ENCODE data around the gene TLN1. TPM values are rescaled to one million over a fixed set of nuclear protein-coding genes. Genes with fewer than 3 reads are reported as not detected.
A peak's percentile ranks its signal among the peaks of the same experiment; 100 is the strongest.

The TLN1 gene
- total and polyA plus RNA-seq, 10 donors: 79.9 to 881 (median 469) TPM

DNA sequence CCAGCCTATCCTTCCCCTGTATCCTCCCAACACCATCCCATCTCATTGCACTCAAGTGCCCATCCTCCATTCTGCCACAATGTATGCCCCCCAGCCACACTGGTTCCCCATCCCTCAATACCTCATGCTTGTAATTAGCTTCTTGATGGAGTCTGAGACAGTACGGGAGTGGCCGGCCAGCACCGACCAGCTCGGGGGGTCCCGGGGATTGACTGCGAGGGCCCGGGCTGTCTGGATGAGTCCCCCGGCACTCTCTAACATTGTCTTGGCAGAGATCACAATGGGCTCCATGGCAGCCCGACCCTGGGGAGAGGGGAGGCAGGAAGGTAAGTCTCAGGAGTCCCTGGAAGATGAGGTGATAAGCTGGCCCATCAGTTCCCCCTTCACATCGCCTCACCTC is 25.0 kb downstream of the TLN1 start:
- no peak for DNase-seq
- H3K9me3 ChIP-seq: no peaks in the 10 kb centered on the region
- H3K27me3 ChIP-seq (replicated peaks in 1 of 7): no peaks in the 10 kb centered on the region
- WGBS, 5 donors: 84 to 97% (median 93%) methylated on average over 10 of the region's 10 CpGs
- peaks cover 0 to 30% (median 11%) of the 10 kb centered on the region in 6 donors for H3K4me1 ChIP-seq
- peak overlapping the region in 3 of 8 donors; percentile 56 to 72 (median 61) for H3K27ac ChIP-seq
- H3K4me3 ChIP-seq: no peak overlapping the region
- H3K36me3 ChIP-seq: peaks cover 42 to 100% (median 100%) of the 10 kb centered on the region in 6 donors
- intact Hi-C loops (cut with DNase I; ENCODE audit: low total_unique reads): no loop called here
- TF ChIP-seq, protein P1, sequence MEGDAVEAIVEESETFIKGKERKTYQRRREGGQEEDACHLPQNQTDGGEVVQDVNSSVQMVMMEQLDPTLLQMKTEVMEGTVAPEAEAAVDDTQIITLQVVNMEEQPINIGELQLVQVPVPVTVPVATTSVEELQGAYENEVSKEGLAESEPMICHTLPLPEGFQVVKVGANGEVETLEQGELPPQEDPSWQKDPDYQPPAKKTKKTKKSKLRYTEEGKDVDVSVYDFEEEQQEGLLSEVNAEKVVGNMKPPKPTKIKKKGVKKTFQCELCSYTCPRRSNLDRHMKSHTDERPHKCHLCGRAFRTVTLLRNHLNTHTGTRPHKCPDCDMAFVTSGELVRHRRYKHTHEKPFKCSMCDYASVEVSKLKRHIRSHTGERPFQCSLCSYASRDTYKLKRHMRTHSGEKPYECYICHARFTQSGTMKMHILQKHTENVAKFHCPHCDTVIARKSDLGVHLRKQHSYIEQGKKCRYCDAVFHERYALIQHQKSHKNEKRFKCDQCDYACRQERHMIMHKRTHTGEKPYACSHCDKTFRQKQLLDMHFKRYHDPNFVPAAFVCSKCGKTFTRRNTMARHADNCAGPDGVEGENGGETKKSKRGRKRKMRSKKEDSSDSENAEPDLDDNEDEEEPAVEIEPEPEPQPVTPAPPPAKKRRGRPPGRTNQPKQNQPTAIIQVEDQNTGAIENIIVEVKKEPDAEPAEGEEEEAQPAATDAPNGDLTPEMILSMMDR (IDR thresholded peaks at IDR 0.05 in 8 of 11, conservative IDR thresholded peaks at IDR 0.05 in 3 of 11): no peak
- TF ChIP-seq POLR2AphosphoS5 (IDR thresholded peaks at IDR 0.05): peak in 2 of 3 donors; percentile 32 to 69

DNA sequence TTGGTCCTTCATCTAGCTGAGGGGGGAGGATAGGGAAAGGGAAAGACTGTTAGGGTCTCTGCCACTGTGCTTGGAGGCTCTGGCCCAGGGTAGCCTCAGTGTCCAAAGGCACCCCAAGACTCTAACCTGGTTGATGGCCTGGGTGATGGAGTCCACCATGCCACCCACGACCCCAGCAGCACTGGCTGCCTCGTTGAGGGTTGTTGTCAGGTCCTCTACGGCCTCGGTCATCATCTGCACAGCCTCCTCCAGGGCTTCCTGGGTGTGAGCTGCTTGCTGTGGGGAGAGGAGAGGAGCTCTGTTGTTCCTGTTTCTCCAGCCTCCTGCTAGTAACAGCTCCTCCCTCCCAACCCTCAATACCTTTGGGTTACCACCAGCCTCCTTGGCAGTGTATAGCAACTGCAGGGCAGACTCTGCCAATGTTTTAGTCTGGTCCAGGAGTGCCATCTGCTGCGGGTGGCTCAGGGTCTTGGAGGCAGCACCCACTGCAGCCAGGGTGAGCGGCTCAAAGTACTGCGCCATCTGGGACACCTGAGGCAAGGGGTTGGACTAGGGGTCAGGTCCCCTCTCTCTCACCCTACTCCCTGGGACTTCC is 26.1 kb downstream of the TLN1 start:
- TF ChIP-seq, protein P1 (IDR thresholded peaks at IDR 0.05 in 8 of 11, conservative IDR thresholded peaks at IDR 0.05 in 3 of 11): no peak
- TF ChIP-seq POLR2AphosphoS5 (IDR thresholded peaks at IDR 0.05): peak in 1 of 3 donors; percentile 56
- no peak for TF ChIP-seq POLR2A (IDR thresholded peaks at IDR 0.05)
- Histone ChIP-seq H3K4me1 (peaks cover 0 to 33% (median 11%) of the 10 kb centered on the region in 6 donors), H3K27ac (peak overlapping the region in 7 of 8 donors; percentile 17 to 72 (median 56)), H3K9me3 (no peaks in the 10 kb centered on the region), H3K27me3 (replicated peaks in 1 of 7) (no peaks in the 10 kb centered on the region), H3K4me3 (no peak overlapping the region), H3K36me3 (peaks cover 47 to 100% (median 100%) of the 10 kb centered on the region in 6 donors)
- intact Hi-C loops (cut with DNase I; ENCODE audit: low total_unique reads): no loop called here
- WGBS, 5 donors: 92 to 97% (median 95%) methylated on average over 7 of the region's 7 CpGs
- no peak for DNase-seq

DNA sequence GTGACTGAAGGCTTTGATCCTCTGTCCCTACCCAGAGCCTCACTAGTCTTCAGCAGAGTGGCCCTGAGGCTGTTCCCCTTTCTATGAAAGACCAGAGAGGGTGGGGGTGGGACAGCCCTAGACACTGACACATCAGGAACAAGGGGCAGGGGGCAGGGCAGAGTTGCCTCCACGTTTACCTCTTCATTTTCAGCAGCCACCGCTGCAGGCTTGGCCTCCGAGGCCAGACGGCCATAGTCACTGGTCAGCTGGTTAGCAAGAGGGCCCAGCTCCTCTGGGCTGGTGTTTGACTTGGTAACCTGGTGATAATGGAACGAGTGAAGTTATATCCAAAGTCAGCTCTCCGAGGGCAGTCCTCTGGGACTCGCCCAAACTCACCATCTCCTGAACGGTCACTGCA is 26.6 kb downstream of the TLN1 start:
- Histone ChIP-seq H3K4me1 (peaks cover 0 to 38% (median 11%) of the 10 kb centered on the region in 6 donors), H3K36me3 (peaks cover 47 to 100% (median 100%) of the 10 kb centered on the region in 6 donors), H3K9me3 (no peaks in the 10 kb centered on the region), H3K4me3 (no peak overlapping the region), H3K27me3 (replicated peaks in 1 of 7) (no peaks in the 10 kb centered on the region), H3K27ac (peak overlapping the region; percentile 17 to 72 (median 54))
- TF ChIP-seq POLR2AphosphoS5 (IDR thresholded peaks at IDR 0.05) (no peak), POLR2A (IDR thresholded peaks at IDR 0.05) (no peak)
- TF ChIP-seq, protein P1 (IDR thresholded peaks at IDR 0.05 in 8 of 11, conservative IDR thresholded peaks at IDR 0.05 in 3 of 11): no peak
- no peak for DNase-seq
- 76 to 93% (median 87%) methylated on average over 8 of the region's 8 CpGs for whole genome bisulfite sequencing, 5 donors
- intact Hi-C loops (cut with DNase I; ENCODE audit: low total_unique reads): no loop called here

DNA sequence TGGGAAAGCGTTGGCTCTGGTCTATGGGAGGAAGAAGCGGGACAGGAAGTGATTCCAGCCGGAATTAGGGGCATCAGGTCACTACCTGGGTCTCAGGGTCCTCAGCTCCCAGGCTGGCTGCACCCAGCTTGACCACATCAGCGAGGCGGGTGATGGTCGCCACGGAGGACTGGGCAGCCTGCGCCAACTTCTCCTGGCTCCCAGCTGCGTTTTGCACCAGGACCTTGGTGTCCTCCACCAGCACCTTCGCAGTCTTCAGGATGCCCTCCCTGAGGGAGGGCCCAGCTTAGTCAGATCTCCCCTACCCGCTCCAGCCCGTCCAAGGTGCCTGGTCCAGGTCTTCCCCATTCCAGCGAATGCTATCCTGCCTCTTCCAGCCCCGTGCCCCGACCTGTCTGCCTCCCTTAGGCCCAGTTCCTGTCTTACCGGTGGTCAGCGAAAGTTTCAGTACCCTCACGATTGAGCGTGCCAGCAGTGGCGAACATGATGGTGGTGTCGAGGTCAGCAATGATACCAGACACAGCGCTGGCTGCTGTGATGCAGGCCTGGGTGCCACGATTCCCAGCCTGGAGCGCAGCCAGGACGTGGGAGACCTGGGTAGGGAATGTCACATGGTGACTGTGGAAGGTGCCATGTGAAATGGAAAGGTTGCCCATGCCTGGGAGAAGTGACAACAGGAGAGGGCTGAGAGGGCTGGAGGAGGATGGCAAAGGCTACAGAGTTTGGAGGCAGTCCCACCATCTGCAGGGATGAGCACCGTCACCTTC is 27.9 kb downstream of the TLN1 start:
- Histone ChIP-seq H3K4me3 (no peak overlapping the region), H3K36me3 (peaks cover 50 to 100% (median 100%) of the 10 kb centered on the region in 6 donors), H3K27me3 (replicated peaks in 1 of 7) (no peaks in the 10 kb centered on the region), H3K27ac (peak overlapping the region in 6 of 8 donors; percentile 43 to 72 (median 58)), H3K4me1 (peaks cover 0 to 51% (median 11%) of the 10 kb centered on the region in 6 donors), H3K9me3 (no peaks in the 10 kb centered on the region)
- 90 to 96% (median 93%) methylated on average over 23 to 26 of the region's 26 CpGs for WGBS, 5 donors
- TF ChIP-seq POLR2A (IDR thresholded peaks at IDR 0.05) (no peak), POLR2AphosphoS5 (IDR thresholded peaks at IDR 0.05) (peak in 2 of 3 donors; percentile 42 to 75)
- TF ChIP-seq, protein P1 (IDR thresholded peaks at IDR 0.05 in 8 of 11, conservative IDR thresholded peaks at IDR 0.05 in 3 of 11): no peak
- DNase-seq: no peak
- intact Hi-C loops (cut with DNase I; ENCODE audit: low total_unique reads): no loop called here

Data from spleen (tissue), 11 donors.